Kidney epithelial cell (primary cell): ENCODE data around the gene PRDM8. TPM values are rescaled to one million over a fixed set of nuclear protein-coding genes. Genes with fewer than 3 reads are reported as not detected.
"Not testable (repeated sequence)": the region's sequence is repeated elsewhere in the genome, so short reads cannot be mapped to it uniquely, and the experiment has no call there.

Experiments used
- DNase-seq: peaks from one replicate; pipeline ENCODE4 v3.0.0-alpha.2; 2010; ENCODE audit warnings: low read depth
- H3K27me3 ChIP-seq: 2 replicates; pipeline ENCODE4 v1.6.0; 2011; ENCODE audit warnings: low read length; ENCODE audit not compliant: control insufficient read depth, insufficient read depth
- H3K36me3 ChIP-seq: 2 replicates; pipeline ENCODE4 v1.5.1; 2011; ENCODE audit warnings: low read length; ENCODE audit not compliant: control insufficient read depth, insufficient read depth
- H3K4me3 ChIP-seq: 2 replicates; pipeline ENCODE4 v1.5.1; 2011; ENCODE audit warnings: low read depth, mild to moderate bottlenecking, control low read depth, low read length
- total RNA-seq: library from RNA; depleted of rRNA; stranded (reverse); fragments of >200 nt; gene quantifications from 2 replicates; pipeline ENCODE4 v1.2.3, GENCODE V29; 2015
- TF ChIP-seq, protein P1 (sequence below): IDR thresholded peaks from 2 replicates; pipeline ENCODE4 v1.5.1; 2011; ENCODE audit warnings: mild to moderate bottlenecking, moderate library complexity, low read length, control low read depth, inconsistent platforms; ENCODE audit not compliant: insufficient read depth, poor library complexity, severe bottlenecking

The PRDM8 gene
- total RNA-seq, 1 donor from 2014 or later = 0.17 TPM

DNA sequence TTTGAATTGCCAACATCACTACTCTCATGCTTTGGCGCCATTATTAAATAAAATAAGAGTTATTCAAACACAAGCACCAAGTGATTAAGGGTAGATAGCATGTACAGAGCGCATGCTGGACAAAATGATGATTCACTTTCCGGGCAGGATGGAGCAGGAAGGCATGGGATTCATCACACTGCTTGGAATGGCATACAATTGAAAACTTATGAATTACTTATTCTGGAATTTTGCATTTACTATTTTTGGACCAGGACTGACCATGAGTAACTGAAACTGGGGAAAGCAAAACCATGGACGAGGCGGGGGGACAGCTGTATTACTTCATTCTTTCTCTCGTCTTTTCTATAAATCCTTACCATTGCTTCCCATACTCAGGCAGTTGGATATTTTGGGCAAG is 40.7 kb downstream of the PRDM8 start:
- H3K4me3 ChIP-seq = no peak overlapping the region
- DNase-seq = peak; percentile 37

DNA sequence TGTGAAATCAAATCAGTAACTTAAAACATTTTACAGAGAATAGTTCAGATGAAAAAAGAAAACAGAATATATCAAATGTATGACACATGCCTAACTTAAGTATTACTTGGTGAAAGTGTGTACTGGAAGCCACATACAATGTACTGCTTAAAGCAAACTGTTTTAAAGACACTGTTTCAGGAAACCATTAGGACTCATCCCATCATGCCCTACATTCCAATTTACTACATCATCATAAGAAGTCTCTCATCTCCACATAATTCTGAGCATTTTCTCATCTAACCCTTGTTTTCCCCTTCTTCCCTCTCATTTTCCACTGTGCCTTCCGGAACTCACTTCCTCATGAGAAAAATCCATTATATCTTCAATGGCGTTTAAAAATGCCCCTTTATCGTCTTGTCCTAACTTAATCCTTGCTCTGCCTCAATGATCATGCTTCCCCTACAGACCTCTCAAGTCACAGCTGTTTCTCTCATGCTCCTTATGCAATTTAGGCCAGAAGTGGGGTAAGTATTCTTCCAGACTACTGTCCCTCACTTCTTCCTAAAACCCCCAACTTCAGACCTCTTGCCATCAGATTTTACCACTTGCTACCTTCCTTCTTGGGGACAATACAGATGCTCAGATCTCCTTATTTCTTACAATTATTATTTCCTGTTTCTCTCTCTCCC is 42.3 kb downstream of the PRDM8 start:
- TF ChIP-seq, protein P1, sequence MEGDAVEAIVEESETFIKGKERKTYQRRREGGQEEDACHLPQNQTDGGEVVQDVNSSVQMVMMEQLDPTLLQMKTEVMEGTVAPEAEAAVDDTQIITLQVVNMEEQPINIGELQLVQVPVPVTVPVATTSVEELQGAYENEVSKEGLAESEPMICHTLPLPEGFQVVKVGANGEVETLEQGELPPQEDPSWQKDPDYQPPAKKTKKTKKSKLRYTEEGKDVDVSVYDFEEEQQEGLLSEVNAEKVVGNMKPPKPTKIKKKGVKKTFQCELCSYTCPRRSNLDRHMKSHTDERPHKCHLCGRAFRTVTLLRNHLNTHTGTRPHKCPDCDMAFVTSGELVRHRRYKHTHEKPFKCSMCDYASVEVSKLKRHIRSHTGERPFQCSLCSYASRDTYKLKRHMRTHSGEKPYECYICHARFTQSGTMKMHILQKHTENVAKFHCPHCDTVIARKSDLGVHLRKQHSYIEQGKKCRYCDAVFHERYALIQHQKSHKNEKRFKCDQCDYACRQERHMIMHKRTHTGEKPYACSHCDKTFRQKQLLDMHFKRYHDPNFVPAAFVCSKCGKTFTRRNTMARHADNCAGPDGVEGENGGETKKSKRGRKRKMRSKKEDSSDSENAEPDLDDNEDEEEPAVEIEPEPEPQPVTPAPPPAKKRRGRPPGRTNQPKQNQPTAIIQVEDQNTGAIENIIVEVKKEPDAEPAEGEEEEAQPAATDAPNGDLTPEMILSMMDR = no peak
- no peak overlapping the region for H3K4me3 ChIP-seq
- DNase-seq = no peak

More for the DNA sequence above, 40.7 kb downstream of the PRDM8 start:
- TF ChIP-seq, protein P1 = no peak
- H3K36me3 ChIP-seq = no peaks in the 10 kb centered on the region
- no peaks in the 10 kb centered on the region for H3K27me3 ChIP-seq

DNA sequence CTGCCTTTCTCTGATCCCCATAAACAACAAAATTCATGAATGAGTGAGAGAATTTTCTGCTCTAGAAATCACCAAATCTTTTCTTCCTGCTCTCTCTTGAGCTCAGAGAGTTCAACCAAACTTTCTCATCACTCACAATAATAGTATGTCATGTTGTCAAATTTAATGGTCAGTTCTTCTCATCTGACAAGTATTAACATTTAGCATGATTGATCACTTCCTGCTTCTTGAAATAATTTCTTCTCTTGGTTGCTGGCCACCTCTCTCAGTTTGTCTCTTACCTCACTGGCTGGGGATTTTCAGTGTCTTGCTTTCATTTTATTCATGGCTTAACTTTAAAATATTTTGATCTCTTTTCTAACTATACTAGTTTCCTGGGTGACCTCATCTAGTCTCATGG is 43.7 kb downstream of the PRDM8 start:
- TF ChIP-seq, protein P1 = no peak
- Histone ChIP-seq H3K27me3 (no peaks in the 10 kb centered on the region), H3K36me3 (no peaks in the 10 kb centered on the region), H3K4me3 (no peak overlapping the region)
- no peak for DNase-seq

More for the DNA sequence above, 42.3 kb downstream of the PRDM8 start:
- no peaks in the 10 kb centered on the region for H3K27me3 ChIP-seq
- no peaks in the 10 kb centered on the region for H3K36me3 ChIP-seq

DNA sequence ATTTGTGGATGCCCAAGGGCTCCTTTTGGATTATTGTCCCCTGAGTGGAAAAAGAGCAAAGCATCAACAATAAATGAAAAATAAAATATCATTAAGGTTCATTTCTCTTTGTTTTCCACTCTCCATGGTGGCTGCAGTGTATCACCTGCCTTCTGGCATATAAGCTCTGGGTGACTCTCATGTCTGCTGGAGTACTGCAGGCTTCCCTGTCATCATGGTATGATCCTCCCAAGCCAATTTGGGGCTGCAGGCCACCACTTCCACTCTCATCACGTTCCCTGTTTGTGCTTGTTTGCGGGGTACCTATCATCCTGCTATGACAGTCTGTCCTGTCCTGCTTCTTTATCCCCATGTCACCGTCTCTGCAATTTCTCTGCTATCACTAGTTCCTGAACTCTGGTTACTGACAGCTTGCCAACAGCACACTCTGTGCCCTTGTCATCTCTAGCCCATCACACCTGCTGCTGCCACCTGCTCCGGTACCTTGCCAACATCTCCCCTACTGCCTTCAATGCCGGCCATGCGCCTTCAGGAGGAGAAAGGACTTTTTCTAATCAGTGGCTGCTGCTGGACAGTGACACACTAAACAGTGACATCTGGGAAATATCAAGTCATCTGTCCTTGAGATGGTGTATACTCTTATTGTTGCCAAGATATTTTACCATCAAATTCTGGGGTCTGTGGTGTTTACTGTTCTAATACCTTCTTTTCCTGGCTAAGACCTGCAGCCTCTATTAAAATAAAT is 46.1 kb downstream of the PRDM8 start:
- Histone ChIP-seq H3K27me3 (no peaks in the 10 kb centered on the region), H3K36me3 (no peaks in the 10 kb centered on the region), H3K4me3 (no peak overlapping the region)
- no peak for DNase-seq
- TF ChIP-seq, protein P1 = no peak

GRCh38 chr4:80247484-80247883 is 50.2 kb downstream of the PRDM8 start:
- not testable (repeated sequence) for H3K27me3 ChIP-seq, DNase-seq

GRCh38 chr4:80249144-80249543 is 51.8 kb downstream of the PRDM8 start:
- Histone ChIP-seq H3K4me3 (no peak overlapping the region), H3K36me3 (no peaks in the 10 kb centered on the region), H3K27me3 (no peaks in the 10 kb centered on the region)
- TF ChIP-seq, protein P1 = no peak
- no peak for DNase-seq

More at GRCh38 chr4:80247484-80247883, 50.2 kb downstream of the PRDM8 start:
- H3K36me3 ChIP-seq, H3K4me3 ChIP-seq: not testable (repeated sequence)
